RWPE2 (cell line): ENCODE results near the gene AFF1.

ENCODE experiments used
- ATAC-seq: fragments of 200-7000 bp; cut with Tn5 transposase; 3 replicates; pipeline ENCODE4 v1.9.1; 2021; ENCODE audit warnings: low read depth
- DNase-seq: peaks from one replicate; pipeline ENCODE4 v3.0.0-alpha.2; 2020; ENCODE audit warnings: low spot score
- H3K27ac ChIP-seq: fragments of 450-650 bp; 2 replicates; pipeline ENCODE4 v1.5.1; 2017; ENCODE audit warnings: mild to moderate bottlenecking; ENCODE audit not compliant: poor library complexity, severe bottlenecking
- H3K27me3 ChIP-seq: fragments of 250-450 bp; sonication (Bioruptor Pico); 2 replicates; pipeline ENCODE4 v1.5.1; 2021; ENCODE audit warnings: mild to moderate bottlenecking, moderate library complexity; ENCODE audit not compliant: insufficient read depth, poor library complexity, severe bottlenecking
- H3K36me3 ChIP-seq: fragments of 250-450 bp; sonication (Bioruptor Pico); 2 replicates; pipeline ENCODE4 v1.5.1; 2020; ENCODE audit warnings: low read depth, mild to moderate bottlenecking, moderate library complexity
- H3K4me1 ChIP-seq: fragments of 250-450 bp; sonication (Bioruptor Pico); 2 replicates; pipeline ENCODE4 v1.5.1; 2021; ENCODE audit warnings: mild to moderate bottlenecking, moderate library complexity; ENCODE audit not compliant: insufficient read depth, poor library complexity, severe bottlenecking
- H3K4me3 ChIP-seq: fragments of 250-450 bp; sonication (Bioruptor Pico); 2 replicates; pipeline ENCODE4 v1.5.1; 2021; ENCODE audit warnings: mild to moderate bottlenecking, moderate library complexity; ENCODE audit not compliant: severe bottlenecking
- H3K9me3 ChIP-seq: fragments of 250-450 bp; sonication (Bioruptor Pico); 2 replicates; pipeline ENCODE4 v1.5.1; 2021; ENCODE audit warnings: mild to moderate bottlenecking, moderate library complexity; ENCODE audit not compliant: severe bottlenecking
- TF ChIP-seq, protein P1 (sequence below): fragments of 450-650 bp; IDR thresholded peaks from one replicate; pipeline ENCODE4 v1.5.1; 2017; ENCODE audit warnings: mild to moderate bottlenecking, moderate library complexity; ENCODE audit not compliant: poor library complexity, severe bottlenecking

AFF1 gene

DNA sequence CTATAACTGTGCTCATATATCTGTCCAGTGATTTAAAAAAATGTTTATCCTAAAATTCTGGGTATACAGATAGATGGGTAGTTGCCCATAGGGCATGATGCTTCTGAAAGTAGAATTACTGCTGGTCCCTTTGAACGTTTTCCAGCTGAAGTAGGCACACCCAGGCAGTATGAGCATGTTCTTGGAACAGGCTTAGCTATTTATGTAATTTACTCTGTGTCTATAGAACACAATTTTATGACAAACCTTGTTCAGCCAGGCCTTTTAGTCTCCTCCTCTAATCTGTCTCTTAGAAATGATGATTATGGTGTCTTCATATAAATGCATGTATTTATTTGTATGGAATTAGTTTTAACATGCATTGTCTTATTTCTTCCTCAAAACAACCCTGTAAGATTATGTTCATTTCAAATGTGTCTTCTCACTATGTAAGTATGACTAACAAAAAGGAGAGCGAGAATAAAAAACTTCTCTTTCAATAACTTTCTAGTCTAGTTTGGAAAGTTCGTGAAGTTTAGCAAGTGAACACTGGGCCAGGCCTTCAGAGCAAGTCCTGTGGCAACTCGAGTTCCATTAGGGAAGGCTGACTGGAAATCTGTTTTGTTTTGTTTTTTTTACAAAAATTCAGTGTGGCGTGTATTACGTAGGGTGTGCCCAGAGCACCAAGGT is 142.0 kb downstream of the AFF1 start:
- Histone ChIP-seq H3K36me3 (no peaks in the 10 kb centered on the region), H3K27ac (no peak overlapping the region), H3K4me3 (no peak overlapping the region), H3K27me3 (no peaks in the 10 kb centered on the region), H3K9me3 (no peaks in the 10 kb centered on the region), H3K4me1 (peaks cover 27% of the 10 kb centered on the region)
- TF ChIP-seq, protein P1, sequence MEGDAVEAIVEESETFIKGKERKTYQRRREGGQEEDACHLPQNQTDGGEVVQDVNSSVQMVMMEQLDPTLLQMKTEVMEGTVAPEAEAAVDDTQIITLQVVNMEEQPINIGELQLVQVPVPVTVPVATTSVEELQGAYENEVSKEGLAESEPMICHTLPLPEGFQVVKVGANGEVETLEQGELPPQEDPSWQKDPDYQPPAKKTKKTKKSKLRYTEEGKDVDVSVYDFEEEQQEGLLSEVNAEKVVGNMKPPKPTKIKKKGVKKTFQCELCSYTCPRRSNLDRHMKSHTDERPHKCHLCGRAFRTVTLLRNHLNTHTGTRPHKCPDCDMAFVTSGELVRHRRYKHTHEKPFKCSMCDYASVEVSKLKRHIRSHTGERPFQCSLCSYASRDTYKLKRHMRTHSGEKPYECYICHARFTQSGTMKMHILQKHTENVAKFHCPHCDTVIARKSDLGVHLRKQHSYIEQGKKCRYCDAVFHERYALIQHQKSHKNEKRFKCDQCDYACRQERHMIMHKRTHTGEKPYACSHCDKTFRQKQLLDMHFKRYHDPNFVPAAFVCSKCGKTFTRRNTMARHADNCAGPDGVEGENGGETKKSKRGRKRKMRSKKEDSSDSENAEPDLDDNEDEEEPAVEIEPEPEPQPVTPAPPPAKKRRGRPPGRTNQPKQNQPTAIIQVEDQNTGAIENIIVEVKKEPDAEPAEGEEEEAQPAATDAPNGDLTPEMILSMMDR = no peak
- ATAC-seq (no peak), DNase-seq (no peak)

DNA sequence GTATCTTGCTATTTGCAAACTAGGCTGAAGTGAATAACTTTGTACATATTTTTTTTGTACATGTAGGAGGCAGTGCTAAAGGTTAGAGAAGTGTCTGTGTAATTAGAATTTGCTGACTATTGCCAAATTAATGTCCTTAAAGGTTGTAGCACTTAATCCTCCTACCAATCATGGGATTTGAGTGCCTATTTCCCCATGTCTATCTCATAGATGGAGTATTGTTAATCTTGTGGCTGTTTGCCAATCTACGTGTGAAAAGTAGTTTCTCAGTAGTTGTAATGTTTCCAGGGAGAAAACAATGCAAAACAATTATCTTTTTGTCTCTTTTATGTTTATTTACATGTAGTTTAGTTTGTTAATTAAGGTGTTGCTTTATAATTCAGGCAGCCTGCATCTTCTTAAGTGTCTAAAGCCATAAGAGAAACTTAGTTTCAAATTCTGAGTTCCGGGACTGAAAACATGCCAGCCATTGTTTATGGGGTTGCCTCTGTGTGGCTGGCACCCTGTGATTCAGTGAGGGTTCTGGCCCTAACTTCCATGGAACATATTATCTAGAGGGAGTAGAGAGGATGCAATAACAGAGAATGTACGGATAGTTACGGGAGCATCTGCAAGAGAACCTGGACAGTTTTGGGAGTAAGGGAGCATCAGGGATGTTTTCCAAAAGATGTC is 143.2 kb downstream of the AFF1 start:
- H3K4me3 ChIP-seq = no peak overlapping the region
- ATAC-seq (no peak), DNase-seq (no peak)
- no peak overlapping the region for H3K27ac ChIP-seq
- TF ChIP-seq, protein P1 = no peak
- H3K4me1 ChIP-seq = peaks cover 23% of the 10 kb centered on the region
- no peaks in the 10 kb centered on the region for H3K27me3 ChIP-seq
- no peaks in the 10 kb centered on the region for H3K9me3 ChIP-seq
- no peaks in the 10 kb centered on the region for H3K36me3 ChIP-seq

DNA sequence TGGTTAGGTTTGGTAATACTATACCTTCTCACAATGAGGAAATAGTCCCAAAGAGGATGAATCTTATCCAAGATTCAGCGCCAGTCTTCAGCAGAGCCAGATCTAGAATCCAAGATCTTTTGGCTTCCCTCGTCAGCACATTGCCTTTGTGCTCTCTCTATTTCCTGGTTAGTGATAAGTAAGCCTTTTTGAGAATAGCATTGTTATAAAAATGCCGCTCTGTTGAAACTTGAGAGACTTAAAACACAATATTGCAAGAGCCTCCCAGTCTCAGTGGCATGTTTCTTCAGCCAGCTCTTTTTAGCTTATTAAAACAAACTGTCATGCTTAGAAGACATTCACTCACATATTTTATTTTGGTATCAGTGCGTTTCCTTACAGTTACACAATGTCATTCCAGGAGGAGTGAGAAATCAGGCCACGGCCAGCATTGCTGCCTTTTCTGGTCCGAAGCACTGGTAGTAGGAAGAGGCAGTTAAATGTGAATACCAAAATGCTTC is 144.2 kb downstream of the AFF1 start:
- Histone ChIP-seq H3K36me3 (peaks cover 2% of the 10 kb centered on the region; the same call in 1 of the 2 replicates), H3K27ac (peak overlapping the region; percentile 27), H3K27me3 (no peaks in the 10 kb centered on the region), H3K9me3 (no peaks in the 10 kb centered on the region), H3K4me1 (peaks cover 15% of the 10 kb centered on the region), H3K4me3 (no peak overlapping the region)
- ATAC-seq (0 out of 3 replicates have a peak, but pooled peaks have one; percentile 12), DNase-seq (no peak)
- TF ChIP-seq, protein P1 = no peak

DNA sequence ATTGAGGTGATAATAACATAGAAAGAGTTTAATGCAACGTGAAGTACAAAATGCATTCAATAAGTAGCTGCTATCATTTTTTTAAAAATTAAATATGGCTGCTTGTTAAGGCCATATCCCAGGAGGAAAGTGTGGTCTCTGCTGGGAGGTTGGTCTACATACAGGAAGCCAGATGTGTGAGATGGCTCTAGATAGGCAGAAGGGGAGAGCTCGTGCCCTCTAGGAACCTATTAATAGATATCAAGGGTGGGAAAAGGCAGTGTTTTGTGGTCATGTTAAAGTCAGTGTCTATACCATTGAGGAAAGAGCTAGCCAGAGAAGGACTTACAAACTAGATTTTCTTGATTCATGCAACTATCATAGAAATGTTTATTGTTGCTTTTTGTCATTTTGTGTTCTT is 145.2 kb downstream of the AFF1 start:
- H3K27ac ChIP-seq = no peak overlapping the region
- ATAC-seq = no peak
- DNase-seq = no peak
- peaks cover 13% of the 10 kb centered on the region for H3K4me1 ChIP-seq
- TF ChIP-seq, protein P1 = no peak
- H3K27me3 ChIP-seq = no peaks in the 10 kb centered on the region
- no peak overlapping the region for H3K4me3 ChIP-seq
- peaks cover 6% of the 10 kb centered on the region; the same call in 1 of the 2 replicates for H3K36me3 ChIP-seq
- no peaks in the 10 kb centered on the region for H3K9me3 ChIP-seq

DNA sequence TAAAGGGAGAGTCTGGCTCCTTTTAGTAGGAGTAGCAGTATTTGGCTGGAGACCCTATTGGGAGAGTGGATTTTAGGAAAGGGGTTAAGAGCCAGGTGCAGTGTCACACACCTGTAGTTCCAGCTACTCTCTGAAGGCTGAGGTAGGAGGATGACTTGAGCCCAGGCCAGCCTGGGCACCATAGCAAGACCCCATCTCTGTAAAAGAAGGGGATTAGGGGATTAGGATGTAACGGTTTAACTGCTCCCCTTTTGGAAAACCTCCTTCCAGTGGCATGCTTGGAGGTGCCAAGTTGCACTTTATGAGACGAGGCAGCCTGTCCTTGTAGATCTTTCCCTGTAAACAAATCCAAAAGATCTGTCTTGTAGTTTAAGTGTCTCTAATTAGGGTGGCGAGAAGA is 145.7 kb downstream of the AFF1 start:
- Histone ChIP-seq H3K4me3 (no peak overlapping the region), H3K36me3 (peaks cover 6% of the 10 kb centered on the region; the same call in 1 of the 2 replicates), H3K27me3 (no peaks in the 10 kb centered on the region), H3K9me3 (no peaks in the 10 kb centered on the region), H3K4me1 (peaks cover 13% of the 10 kb centered on the region), H3K27ac (no peak overlapping the region)
- no peak for DNase-seq
- no peak for ATAC-seq
- TF ChIP-seq, protein P1 = no peak
